ENCODE measurements around the gene LCP1. TPM values are rescaled to one million over a fixed set of nuclear protein-coding genes. Genes with fewer than 3 reads are reported as not detected.

LCP1 gene
- total and polyA plus RNA-seq, 12 donors: 17.3 to 109 (median 59.8) TPM

- intact Hi-C loops (cut with DNase I): no loop called here
- H3K4me1 ChIP-seq (replicated peaks in 1 of 2): peaks cover 0 to 4% of the 10 kb centered on the region in 2 donors
- H3K9me3 ChIP-seq (replicated peaks in 1 of 3): no peaks in the 10 kb centered on the region
- H3K27ac ChIP-seq: no peak overlapping the region
- H3K27me3 ChIP-seq: no peaks in the 10 kb centered on the region
- 73 to 88% (median 82%) methylated on average over 4 of the region's 4 CpGs for WGBS, 4 donors
- TF ChIP-seq POLR2A (IDR thresholded peaks at IDR 0.05) (no peak), CTCF (IDR thresholded peaks at IDR 0.05) (no peak)
- no peaks in the 10 kb centered on the region for H3K36me3 ChIP-seq (replicated peaks in 1 of 2)
- DNase-seq: no peak
- H3K4me3 ChIP-seq: no peak overlapping the region
These were observed 65.1 kb downstream of the LCP1 start for GRCh38 chr13:46116653-46117502.

GRCh38 chr13:46114613-46115012 is 67.4 kb downstream of the LCP1 start:
- no peak overlapping the region for H3K4me3 ChIP-seq
- H3K27me3 ChIP-seq: no peaks in the 10 kb centered on the region
- H3K36me3 ChIP-seq (replicated peaks in 1 of 2): no peaks in the 10 kb centered on the region
- no peaks in the 10 kb centered on the region for H3K4me1 ChIP-seq (replicated peaks in 1 of 2)
- H3K27ac ChIP-seq: no peak overlapping the region
- H3K9me3 ChIP-seq (replicated peaks in 1 of 3): no peaks in the 10 kb centered on the region
- intact Hi-C loops (cut with DNase I): no loop called here
- no peak for DNase-seq
- WGBS, 4 donors: 74 to 87% (median 78%) methylated on average over 9 of the region's 9 CpGs
- TF ChIP-seq CTCF (IDR thresholded peaks at IDR 0.05): no peak
- TF ChIP-seq POLR2A (IDR thresholded peaks at IDR 0.05): no peak

GRCh38 chr13:46113596-46113995 is 68.4 kb downstream of the LCP1 start:
- DNase-seq: no peak
- intact Hi-C loops (cut with DNase I): no loop called here
- WGBS, 4 donors: 47 to 82% (median 61%) methylated on average over 2 of the region's 2 CpGs

GRCh38 chr13:46111151-46111550 is 70.8 kb downstream of the LCP1 start:
- no peak for TF ChIP-seq CTCF (IDR thresholded peaks at IDR 0.05)
- no peak for TF ChIP-seq POLR2A (IDR thresholded peaks at IDR 0.05)
- Histone ChIP-seq H3K4me3 (no peak overlapping the region), H3K27ac (no peak overlapping the region), H3K36me3 (replicated peaks in 1 of 2) (no peaks in the 10 kb centered on the region), H3K4me1 (replicated peaks in 1 of 2) (no peaks in the 10 kb centered on the region), H3K27me3 (no peaks in the 10 kb centered on the region), H3K9me3 (replicated peaks in 1 of 3) (no peaks in the 10 kb centered on the region)
- intact Hi-C loops (cut with DNase I): no loop called here
- DNase-seq: no peak

More at GRCh38 chr13:46113596-46113995, 68.4 kb downstream of the LCP1 start:
- Histone ChIP-seq H3K27me3 (no peaks in the 10 kb centered on the region), H3K4me3 (no peak overlapping the region), H3K27ac (no peak overlapping the region), H3K9me3 (replicated peaks in 1 of 3) (no peaks in the 10 kb centered on the region), H3K4me1 (replicated peaks in 1 of 2) (no peaks in the 10 kb centered on the region), H3K36me3 (replicated peaks in 1 of 2) (no peaks in the 10 kb centered on the region)
- TF ChIP-seq POLR2A (IDR thresholded peaks at IDR 0.05): no peak
- TF ChIP-seq CTCF (IDR thresholded peaks at IDR 0.05): no peak
